Measurements from ENCODE around the gene PPT1. TPM values are rescaled to one million over a fixed set of nuclear protein-coding genes. Genes with fewer than 3 reads are reported as not detected.

Gene PPT1
- total RNA-seq, 1 experiment from 2014 or later: 154 TPM

GRCh38 chr1:40102896-40103295 is 5.8 kb upstream of the PPT1 start:
- intact Hi-C loops (cut with micrococcal nuclease; ENCODE audit: unreplicated experiment): no loop called here
- H3K4me3 ChIP-seq: no peak overlapping the region
- CTCF ChIA-PET: no interaction called here

DNA sequence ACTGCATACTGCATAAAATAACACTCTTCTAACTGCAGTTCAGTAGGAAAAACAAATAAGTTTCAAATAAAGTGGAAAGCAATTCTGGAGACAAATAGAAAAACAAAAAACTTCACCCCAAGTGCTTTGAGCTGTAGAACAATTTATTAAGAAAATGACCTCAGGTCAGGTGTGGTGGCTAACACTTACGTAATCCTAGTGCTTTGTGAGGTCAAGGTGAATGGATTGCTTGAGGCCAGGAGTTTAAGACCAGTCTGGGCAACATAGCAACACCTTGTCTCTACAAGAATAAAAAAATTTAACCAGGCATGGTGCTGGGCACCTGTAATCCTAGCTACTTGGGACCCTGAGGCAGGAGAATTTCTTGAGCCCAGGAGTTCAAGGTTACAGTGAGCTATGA is 5.0 kb upstream of the PPT1 start:
- ChIA-PET POLR2A (ENCODE audit: unreplicated experiment) (interaction anchor here (0.5 to 0.6 kb wide), 2 partner anchors 38 to 42 kb away, joined by 4 to 6 read pairs; no protein-coding TSS in a partner anchor), CTCF (no interaction called here)
- Histone ChIP-seq H3K9me2 (ENCODE audit: insufficient read depth) (no peaks in the 10 kb centered on the region), H3K4me1 (replicated peaks; ENCODE audit: insufficient read depth) (peaks cover 55% of the 10 kb centered on the region), H3F3A (ENCODE audit: insufficient read depth, low read depth) (peaks cover 31% of the 10 kb centered on the region), H3K9me3 (ENCODE audit: insufficient read depth, low read depth) (peaks cover 12% of the 10 kb centered on the region; the same call in 1 of the 2 replicates), H3K4me3 (no peak overlapping the region), H3K36me3 (ENCODE audit: low read depth) (no peaks in the 10 kb centered on the region), H4K20me1 (ENCODE audit: insufficient read depth) (no peaks in the 10 kb centered on the region), H3K27ac (peak overlapping the region; percentile 38), H3K4me2 (peak overlapping the region; percentile 38; the same call in 1 of the 2 replicates), H3K79me2 (ENCODE audit: low read depth) (peaks cover 3% of the 10 kb centered on the region; the same call in 1 of the 2 replicates), H3K27me3 (ENCODE audit: insufficient read depth, low read depth) (no peaks in the 10 kb centered on the region), H2AFZ (0 out of 2 replicates have a peak overlapping the region, but pooled peaks have one; percentile 54)
- no TSS peak for BruUV-seq (replicated peaks)
- DNase-seq: peak in 1 of 2 experiments; percentile 52
- intact Hi-C loops (cut with micrococcal nuclease; ENCODE audit: unreplicated experiment): no loop called here
- TF ChIP-seq, protein P1, sequence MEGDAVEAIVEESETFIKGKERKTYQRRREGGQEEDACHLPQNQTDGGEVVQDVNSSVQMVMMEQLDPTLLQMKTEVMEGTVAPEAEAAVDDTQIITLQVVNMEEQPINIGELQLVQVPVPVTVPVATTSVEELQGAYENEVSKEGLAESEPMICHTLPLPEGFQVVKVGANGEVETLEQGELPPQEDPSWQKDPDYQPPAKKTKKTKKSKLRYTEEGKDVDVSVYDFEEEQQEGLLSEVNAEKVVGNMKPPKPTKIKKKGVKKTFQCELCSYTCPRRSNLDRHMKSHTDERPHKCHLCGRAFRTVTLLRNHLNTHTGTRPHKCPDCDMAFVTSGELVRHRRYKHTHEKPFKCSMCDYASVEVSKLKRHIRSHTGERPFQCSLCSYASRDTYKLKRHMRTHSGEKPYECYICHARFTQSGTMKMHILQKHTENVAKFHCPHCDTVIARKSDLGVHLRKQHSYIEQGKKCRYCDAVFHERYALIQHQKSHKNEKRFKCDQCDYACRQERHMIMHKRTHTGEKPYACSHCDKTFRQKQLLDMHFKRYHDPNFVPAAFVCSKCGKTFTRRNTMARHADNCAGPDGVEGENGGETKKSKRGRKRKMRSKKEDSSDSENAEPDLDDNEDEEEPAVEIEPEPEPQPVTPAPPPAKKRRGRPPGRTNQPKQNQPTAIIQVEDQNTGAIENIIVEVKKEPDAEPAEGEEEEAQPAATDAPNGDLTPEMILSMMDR (conservative IDR thresholded peaks at IDR 0.05): no peak
- no peak for TF ChIP-seq EZH2 (IDR thresholded peaks at IDR 0.05; ENCODE audit: low read depth)

More at GRCh38 chr1:40102896-40103295, 5.8 kb upstream of the PPT1 start:
- no peak for DNase-seq
- H3K36me3 ChIP-seq (ENCODE audit: low read depth): no peaks in the 10 kb centered on the region
- H3K4me1 ChIP-seq (replicated peaks; ENCODE audit: insufficient read depth): peaks cover 56% of the 10 kb centered on the region
- no peaks in the 10 kb centered on the region for H3K27me3 ChIP-seq (ENCODE audit: insufficient read depth, low read depth)
- POLR2A ChIA-PET (ENCODE audit: unreplicated experiment): no interaction called here
- H2AFZ ChIP-seq: no peak overlapping the region
- no peaks in the 10 kb centered on the region for H3K9me2 ChIP-seq (ENCODE audit: insufficient read depth)
- H3K9me3 ChIP-seq (ENCODE audit: insufficient read depth, low read depth): peaks cover 12% of the 10 kb centered on the region; the same call in 1 of the 2 replicates
- peaks cover 37% of the 10 kb centered on the region for H3F3A ChIP-seq (ENCODE audit: insufficient read depth, low read depth)
- BruUV-seq (replicated peaks): no TSS peak
- H3K79me2 ChIP-seq (ENCODE audit: low read depth): no peaks in the 10 kb centered on the region
- no peak overlapping the region for H3K27ac ChIP-seq
- H3K4me2 ChIP-seq: no peak overlapping the region
- H4K20me1 ChIP-seq (ENCODE audit: insufficient read depth): no peaks in the 10 kb centered on the region
- no peak for TF ChIP-seq EZH2 (IDR thresholded peaks at IDR 0.05; ENCODE audit: low read depth)
- TF ChIP-seq, protein P1 (conservative IDR thresholded peaks at IDR 0.05): no peak

- Histone ChIP-seq H2AFZ (peak overlapping the region; percentile 96), H3F3A (ENCODE audit: insufficient read depth, low read depth) (peaks cover 17% of the 10 kb centered on the region), H3K79me2 (ENCODE audit: low read depth) (peaks cover 57% of the 10 kb centered on the region), H3K27ac (peak overlapping the region; percentile 40; the same call in 1 of the 2 replicates), H3K4me2 (peak overlapping the region; percentile 88), H3K9me2 (ENCODE audit: insufficient read depth) (no peaks in the 10 kb centered on the region), H3K4me1 (replicated peaks; ENCODE audit: insufficient read depth) (peaks cover 45% of the 10 kb centered on the region), H3K27me3 (ENCODE audit: insufficient read depth, low read depth) (no peaks in the 10 kb centered on the region), H3K4me3 (peak overlapping the region; percentile 92), H3K9me3 (ENCODE audit: insufficient read depth, low read depth) (no peaks in the 10 kb centered on the region), H3K36me3 (ENCODE audit: low read depth) (peaks cover 13% of the 10 kb centered on the region), H4K20me1 (ENCODE audit: insufficient read depth) (no peaks in the 10 kb centered on the region)
- BruUV-seq (replicated peaks): TSS peak; percentile 76
- no peak for DNase-seq
- CTCF ChIA-PET: interaction anchor here (0.6 to 2.2 kb wide), 2 partner anchors 46 to 877 kb away, joined by 5 to 9 read pairs; no protein-coding TSS in a partner anchor
- POLR2A ChIA-PET (ENCODE audit: unreplicated experiment): interaction anchor here (0.7 to 1.0 kb wide), 2 partner anchors 44 to 66 kb away, joined by 4 to 6 read pairs; no protein-coding TSS in a partner anchor
- intact Hi-C loops (cut with micrococcal nuclease; ENCODE audit: unreplicated experiment): no loop called here
- no peak for TF ChIP-seq EZH2 (IDR thresholded peaks at IDR 0.05; ENCODE audit: low read depth)
- TF ChIP-seq, protein P1 (conservative IDR thresholded peaks at IDR 0.05): no peak
Observed at GRCh38 chr1:40096646-40096976, 441 bp downstream of the PPT1 start.

All from PC-9 (cell line).